IMR-90 (cell line): ENCODE measurements around the gene PCED1A. TPM values are rescaled to one million over a fixed set of nuclear protein-coding genes. Genes with fewer than 3 reads are reported as not detected.

ENCODE experiments used
- ATAC-seq: fragments of 200-7000 bp; cut with Tn5 transposase; 2 replicates; pipeline ENCODE4 v1.9.1; 2020; ENCODE audit warnings: low read depth, mild to moderate bottlenecking, moderate library complexity
- BruUV-seq: library from RNA; stranded (reverse); fragments of 400-500 nt; replicated peaks from 2 replicates; lab custom pipeline; 2021; lab: Mats Ljungman, UMichigan
- CTCF ChIA-PET: fragments of 300-600 bp; formaldehyde crosslinking; extraction: SDS; loops from one replicate; lab custom pipeline; 2021; ENCODE audit warnings: antibody characterized with exemption; lab: Yijun Ruan, JAX
- POLR2A ChIA-PET: fragments of 300-600 bp; sonication (Branson Sonifier 250); formaldehyde crosslinking; loops from one replicate; lab custom pipeline; 2022; ENCODE audit warnings: antibody characterized with exemption; ENCODE audit not compliant: unreplicated experiment; lab: Charles Lee
- DNase-seq: peaks from one replicate; pipeline ENCODE4 v3.0.0; 2013
- H2AFZ ChIP-seq: replicated peaks from 2 replicates; pipeline ENCODE3; 2013; ENCODE audit warnings: low read length, mild to moderate bottlenecking; ENCODE audit not compliant: poor library complexity
- H2AK5ac ChIP-seq: 2 replicates; pipeline ENCODE4 v1.6.1; 2013; ENCODE audit warnings: low read depth, low read length, inconsistent platforms
- H2AK9ac ChIP-seq: replicated peaks from 2 replicates; pipeline ENCODE3; 2013; ENCODE audit warnings: mild to moderate bottlenecking, low read depth, low read length, moderate library complexity; ENCODE audit not compliant: poor library complexity
- H2BK120ac ChIP-seq: 2 replicates; pipeline ENCODE4 v1.6.1; 2013; ENCODE audit warnings: low read depth, low read length, inconsistent platforms
- H2BK15ac ChIP-seq: 3 replicates; pipeline ENCODE4 v1.6.1; 2013; ENCODE audit warnings: low read depth, low read length, inconsistent platforms
- H2BK20ac ChIP-seq: 2 replicates; pipeline ENCODE4 v1.6.1; 2013; ENCODE audit warnings: low read depth, mild to moderate bottlenecking, inconsistent platforms, low read length, moderate library complexity
- H2BK5ac ChIP-seq: 2 replicates; pipeline ENCODE4 v1.6.1; 2013; ENCODE audit warnings: mild to moderate bottlenecking, low read depth, low read length, inconsistent platforms; ENCODE audit not compliant: poor library complexity, severe bottlenecking
- H3K14ac ChIP-seq: replicated peaks from 2 replicates; pipeline ENCODE4 v1.6.1; 2013; ENCODE audit warnings: low read depth, low read length, inconsistent platforms
- H3K18ac ChIP-seq: 2 replicates; pipeline ENCODE4 v1.6.1; 2013; ENCODE audit warnings: low read depth, low read length, control low read depth
- H3K23ac ChIP-seq: 2 replicates; pipeline ENCODE4 v1.6.1; 2013; ENCODE audit warnings: low read depth, low read length, inconsistent platforms
- H3K27ac ChIP-seq: 2 replicates; pipeline ENCODE4 v1.5.1; 2013; ENCODE audit warnings: mild to moderate bottlenecking, control low read depth, low read length; ENCODE audit not compliant: insufficient read depth
- H3K27me3 ChIP-seq: 2 replicates; pipeline ENCODE4 v1.6.1; 2013; ENCODE audit warnings: low read length; ENCODE audit not compliant: control insufficient read depth, insufficient read depth
- H3K36me3 ChIP-seq: 2 replicates; pipeline ENCODE4 v1.6.1; 2013; ENCODE audit warnings: low read length, mixed read lengths; ENCODE audit not compliant: control insufficient read depth, insufficient read depth
- H3K4ac ChIP-seq: 2 replicates; pipeline ENCODE4 v1.6.1; 2013; ENCODE audit warnings: low read depth, low read length, inconsistent platforms
- H3K4me1 ChIP-seq: 2 replicates; pipeline ENCODE4 v1.6.1; 2013; ENCODE audit warnings: low read length, mixed read lengths; ENCODE audit not compliant: control insufficient read depth, insufficient read depth
- H3K4me2 ChIP-seq: 2 replicates; pipeline ENCODE4 v1.6.1; 2013; ENCODE audit warnings: low read depth, mild to moderate bottlenecking, control low read depth, low read length, moderate library complexity
- H3K4me3 ChIP-seq: 2 replicates; pipeline ENCODE4 v1.5.1; 2013; ENCODE audit warnings: low read depth, mild to moderate bottlenecking, control low read depth, low read length, moderate library complexity; ENCODE audit not compliant: insufficient read depth
- H3K56ac ChIP-seq: 2 replicates; pipeline ENCODE4 v1.6.1; 2013; ENCODE audit warnings: low read length, inconsistent platforms; ENCODE audit not compliant: insufficient read depth; ENCODE audit errors: extremely low read depth
- H3K79me1 ChIP-seq, 2 experiments: 2 replicates each; pipeline ENCODE4 v1.6.1; 2013; ENCODE audit warnings: low read length in 2 of 2, inconsistent platforms in 1 of 2, low read depth in 1 of 2
- H3K9ac ChIP-seq: 2 replicates; pipeline ENCODE4 v1.6.1; 2013; ENCODE audit warnings: low read depth, low read length, control low read depth
- H3K9me1 ChIP-seq: 2 replicates; pipeline ENCODE4 v1.6.1; 2013; ENCODE audit warnings: low read length, inconsistent platforms; ENCODE audit not compliant: insufficient read depth
- H3K9me3 ChIP-seq: 2 replicates; pipeline ENCODE4 v1.6.1; 2013; ENCODE audit warnings: low read length; ENCODE audit not compliant: control insufficient read depth, insufficient read depth
- H4K20me1 ChIP-seq: 2 replicates; pipeline ENCODE4 v1.6.1; 2013; ENCODE audit warnings: low read length, inconsistent platforms; ENCODE audit not compliant: insufficient read depth
- H4K5ac ChIP-seq: 2 replicates; pipeline ENCODE4 v1.6.1; 2013; ENCODE audit warnings: mild to moderate bottlenecking, low read depth, low read length, control low read depth
- H4K8ac ChIP-seq, 2 experiments: 2 replicates each; pipeline ENCODE4 v1.6.1; 2013; ENCODE audit warnings: low read depth in 2 of 2, low read length in 2 of 2, control low read depth in 1 of 2, inconsistent platforms in 1 of 2
- H4K91ac ChIP-seq: 2 replicates; pipeline ENCODE4 v1.6.1; 2013; ENCODE audit warnings: low read depth, low read length, inconsistent platforms; ENCODE audit not compliant: insufficient read depth
- CTCF ChIP-seq: conservative IDR thresholded peaks from 2 replicates; pipeline ENCODE4 v1.5.1; 2012; ENCODE audit warnings: mild to moderate bottlenecking, low read depth, low read length, improper control_type of control experiment
- ELK1 ChIP-seq: fragments of 150-350 bp; IDR thresholded peaks from 2 replicates; pipeline ENCODE4 v1.6.1; 2016; ENCODE audit warnings: low read depth, mild to moderate bottlenecking, low read length, moderate library complexity, borderline replicate concordance
- RCOR1 ChIP-seq: IDR thresholded peaks from 2 replicates; pipeline ENCODE4 v1.6.1; 2012; ENCODE audit warnings: mild to moderate bottlenecking, low read length, improper control_type of control experiment; ENCODE audit not compliant: insufficient replicate concordance
- RFX5 ChIP-seq: IDR thresholded peaks from 2 replicates; pipeline ENCODE4 v1.8.0; 2012; ENCODE audit warnings: low read depth, mild to moderate bottlenecking, low read length, moderate library complexity
- WGBS, 2 experiments: methylation state at CpG; one replicate each; pipeline versions ENCODE4 v1.1.5 to v1.1.7; 2013; ENCODE audit warnings: missing lambda C conversion rate in 2 of 2; ENCODE audit not compliant: insufficient read length in 1 of 2; ENCODE audit errors: extremely low coverage in 2 of 2; 5-methylcytosine and 5-hydroxymethylcytosine counted together
- dilution Hi-C: fragments of 300-500 bp; cut with HindIII; formaldehyde crosslinking; loops from one replicate; pipeline ENCODE4 v1.14.3; 2018; ENCODE audit warnings: low sequenced_read_pairs; ENCODE audit not compliant: unreplicated experiment
- in situ Hi-C: fragments of 300-500 bp; cut with MboI; formaldehyde crosslinking; loops from 3 replicates; pipeline ENCODE4 v1.14.3; 2019; ENCODE audit warnings: low sequenced_read_pairs, inconsistent platforms, mixed read lengths
- intact Hi-C: fragments of 100-400 bp; cut with micrococcal nuclease; formaldehyde crosslinking; loops from 2 replicates; pipeline ENCODE4 v1.10.0; 2022
- polyA plus RNA-seq, 3 experiments: library from polyadenylated mRNA; depleted of rRNA; stranded (reverse); fragments of >200 nt; gene quantifications; 2 replicates each; pipeline ENCODE4 v1.2.3, GENCODE V29; 2012; ENCODE audit warnings: low replicate concordance in 1 of 3
- total RNA-seq: library from RNA; depleted of rRNA; stranded (reverse); fragments of >200 nt; gene quantifications from 2 replicates; pipeline ENCODE4 v1.2.3, GENCODE V29; 2012

PCED1A gene
- total and polyA plus RNA-seq, 2 of the 4 experiments (the other 2 are of a cell fraction) = 9.7 to 33.4 TPM

- H2BK5ac ChIP-seq = no peak within 1 kb of the TSS
- 0 out of 2 replicates have a peak, but pooled peaks cover 9% of the 10 kb centered on the region for H3K9me3 ChIP-seq
- dilution Hi-C loops (no loop called here), intact Hi-C loops (loop anchor here (2.0 kb wide), 1 partner anchor 40 kb away; the partner anchor contains the start of genes PCED1A and VPS16), in situ Hi-C loops (loop anchor here (25.0 kb wide), 1 partner anchor 688 kb away; the partner anchor contains the start of gene STK35)
- no peak within 1 kb of the TSS for H3K23ac ChIP-seq
- TF ChIP-seq CTCF (no peak), RFX5 (no peak), ELK1 (no peak), RCOR1 (no peak)
- H3K4me3 ChIP-seq = peak within 1 kb of the TSS; percentile 25
- no peak within 1 kb of the TSS for H3K56ac ChIP-seq
- no peak within 1 kb of the TSS for H2BK20ac ChIP-seq
- BruUV-seq = no TSS peak
- H3K27ac ChIP-seq = peak within 1 kb of the TSS; percentile 32; the same call in 1 of the 2 replicates
- no peaks in the 10 kb centered on the region for H3K79me1 ChIP-seq
- no peaks in the 10 kb centered on the region for H4K20me1 ChIP-seq
- H3K36me3 ChIP-seq = no peaks in the 10 kb centered on the region; the same call in 1 of the 2 replicates
- ATAC-seq (peak; percentile 51), DNase-seq (no peak)
- no peak within 1 kb of the TSS; the same call in 1 of the 2 replicates for H4K91ac ChIP-seq
- H2AK9ac ChIP-seq = no peak within 1 kb of the TSS
- H3K4ac ChIP-seq = 0 out of 2 replicates have a peak within 1 kb of the TSS, but pooled peaks have one; percentile 45
- ChIA-PET CTCF (no interaction called here), POLR2A (no interaction called here)
- 0 out of 2 replicates have a peak within 1 kb of the TSS, but pooled peaks have one; percentile 11 for H3K14ac ChIP-seq
- H2AFZ ChIP-seq = peak within 1 kb of the TSS; percentile 84
- H4K5ac ChIP-seq = peak within 1 kb of the TSS; percentile 32; the same call in 1 of the 2 replicates
- H3K18ac ChIP-seq = no peak within 1 kb of the TSS; the same call in 1 of the 2 replicates
- no peaks in the 10 kb centered on the region for H3K9me1 ChIP-seq
- H4K8ac ChIP-seq = peak within 1 kb of the TSS; percentile 5 to 62; a peak in 2 of 4 replicates
- peak within 1 kb of the TSS; percentile 50; the same call in 1 of the 2 replicates for H3K9ac ChIP-seq
- H2BK120ac ChIP-seq = peak within 1 kb of the TSS; percentile 44; the same call in 1 of the 2 replicates
- H3K4me1 ChIP-seq = peaks cover 2% of the 10 kb centered on the region; the same call in 1 of the 2 replicates
- H3K4me2 ChIP-seq = peak within 1 kb of the TSS; percentile 60
- 7% methylated on average over 15 of the region's 52 CpGs; no CpG with 5 or more reads in 1 of the 2 experiments for WGBS, 2 experiments
- H3K27me3 ChIP-seq = peaks cover 61% of the 10 kb centered on the region
- no peak within 1 kb of the TSS for H2BK15ac ChIP-seq
- H2AK5ac ChIP-seq = no peak within 1 kb of the TSS
These were observed 39.8 kb downstream of the PCED1A start, which contains the start of gene CPXM1 for GRCh38 chr20:2800521-2801285. CPXM1 (minus strand) TSS chr20:2800627; CDS start chr20:2800572, 55 bp downstream.
